OCI-LY1 (cell line): ENCODE measurements around the gene FAM50A.

Experiments
- H2AFZ ChIP-seq: fragments of 200-600 bp; sonication (generic), shearing (Covaris generic); 2 replicates; pipeline ENCODE4 v1.6.0; 2014; ENCODE audit warnings: antibody characterized with exemption, mild to moderate bottlenecking, low read length
- H3F3A ChIP-seq: fragments of 200-600 bp; sonication (generic), shearing (Covaris generic); 2 replicates; pipeline ENCODE4 v1.6.0; 2014; ENCODE audit warnings: mild to moderate bottlenecking, antibody characterized with exemption, low read length, moderate library complexity; ENCODE audit not compliant: insufficient read depth
- H3K27ac ChIP-seq: fragments of 200-600 bp; sonication (generic); 2 replicates; pipeline ENCODE4 v1.5.1; 2014; ENCODE audit warnings: low read length, mixed run types, mild to moderate bottlenecking, low read depth; ENCODE audit not compliant: poor library complexity, severe bottlenecking
- H3K27me3 ChIP-seq: fragments of 200-600 bp; sonication (generic); 2 replicates; pipeline ENCODE4 v1.6.0; 2014; ENCODE audit warnings: antibody characterized with exemption, mild to moderate bottlenecking, low read length, moderate library complexity; ENCODE audit not compliant: insufficient read depth
- H3K36me3 ChIP-seq: fragments of 200-600 bp; sonication (generic); 2 replicates; pipeline ENCODE4 v1.6.1; 2014; ENCODE audit warnings: mild to moderate bottlenecking, antibody characterized with exemption, low read length, moderate library complexity, mixed read lengths; ENCODE audit not compliant: insufficient read depth
- H3K4me1 ChIP-seq: fragments of 200-600 bp; sonication (generic); 2 replicates; pipeline ENCODE4 v1.5.1; 2014; ENCODE audit warnings: mild to moderate bottlenecking, low read length, moderate library complexity; ENCODE audit not compliant: insufficient read depth, severe bottlenecking
- H3K4me2 ChIP-seq: fragments of 200-600 bp; sonication (generic), shearing (Covaris generic); 2 replicates; pipeline ENCODE4 v1.6.1; 2014; ENCODE audit warnings: low read length
- H3K4me3 ChIP-seq: fragments of 200-600 bp; sonication (generic); 2 replicates; pipeline ENCODE4 v1.5.1; 2014; ENCODE audit warnings: low read length, low read depth, mild to moderate bottlenecking, mixed read lengths; ENCODE audit not compliant: poor library complexity, severe bottlenecking
- H3K79me2 ChIP-seq: fragments of 200-600 bp; shearing (Covaris generic); 2 replicates; pipeline ENCODE4 v1.6.1; 2016; ENCODE audit warnings: mixed run types, low read length, mixed read lengths; ENCODE audit not compliant: insufficient read depth
- H3K9ac ChIP-seq: fragments of 200-600 bp; sonication (generic), shearing (Covaris generic); 2 replicates; pipeline ENCODE4 v1.6.1; 2014; ENCODE audit warnings: mild to moderate bottlenecking, low read length, mixed read lengths
- H3K9me2 ChIP-seq: fragments of 200-600 bp; sonication (generic), shearing (Covaris generic); 2 replicates; pipeline ENCODE4 v1.6.1; 2014; ENCODE audit warnings: low read depth, mild to moderate bottlenecking, low read length, mixed read lengths
- H3K9me3 ChIP-seq: fragments of 200-600 bp; shearing (Covaris generic); 2 replicates; pipeline ENCODE4 v1.6.1; 2014; ENCODE audit warnings: low read length, mixed read lengths
- H4K20me1 ChIP-seq: fragments of 200-600 bp; sonication (generic), shearing (Covaris generic); 2 replicates; pipeline ENCODE4 v1.6.0; 2016; ENCODE audit warnings: mild to moderate bottlenecking, low read length; ENCODE audit not compliant: insufficient read depth
- CTCF ChIP-seq: fragments of 200-600 bp; sonication (generic), shearing (Covaris generic); IDR thresholded peaks from 2 replicates; pipeline ENCODE4 v1.5.1; 2017; ENCODE audit warnings: mild to moderate bottlenecking, antibody characterized with exemption, low read length, moderate library complexity, mixed read lengths
- EZH2 ChIP-seq: fragments of 200-600 bp; sonication (generic), shearing (Covaris generic); IDR thresholded peaks from 2 replicates; pipeline ENCODE4 v1.8.0; 2017; ENCODE audit warnings: borderline replicate concordance, mixed run types, mild to moderate bottlenecking, antibody characterized with exemption, low read length, moderate library complexity, mixed read lengths

The FAM50A gene

GRCh38 chrX:154448484-154448883, 4.5 kb downstream of the FAM50A start:
- Histone ChIP-seq H3K4me1 (peaks cover 16% of the 10 kb centered on the region), H3K79me2 (no peaks in the 10 kb centered on the region), H3K9me2 (no peaks in the 10 kb centered on the region), H4K20me1 (no peaks in the 10 kb centered on the region), H2AFZ (no peak overlapping the region), H3K4me3 (no peak overlapping the region), H3K27me3 (no peaks in the 10 kb centered on the region), H3K9ac (no peak overlapping the region), H3K4me2 (no peak overlapping the region), H3K36me3 (peaks cover 5% of the 10 kb centered on the region), H3K9me3 (no peaks in the 10 kb centered on the region), H3F3A (no peaks in the 10 kb centered on the region), H3K27ac (no peak overlapping the region)
- TF ChIP-seq EZH2 (no peak), CTCF (no peak)

DNA sequence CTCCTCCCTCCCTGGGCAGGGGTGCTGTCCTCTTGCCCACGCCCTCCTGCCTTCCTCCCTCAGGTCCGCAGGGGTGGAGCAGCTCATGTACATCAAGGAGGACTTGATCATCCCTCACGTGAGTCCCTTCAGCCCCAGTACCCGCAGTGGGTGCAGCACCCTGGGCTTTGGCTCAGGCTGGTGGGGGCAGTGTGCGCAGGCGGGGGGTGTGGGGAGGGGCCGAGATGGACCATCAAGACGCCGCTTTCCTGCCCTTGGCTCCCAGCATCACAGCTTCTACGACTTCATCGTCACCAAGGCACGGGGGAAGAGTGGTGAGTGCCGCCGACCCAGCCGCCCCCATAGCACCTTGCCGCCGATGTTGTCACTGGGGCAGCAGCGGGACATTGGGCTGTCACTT, 5.7 kb downstream of the FAM50A start:
- Histone ChIP-seq H3K36me3 (peaks cover 5% of the 10 kb centered on the region), H3K9ac (no peak overlapping the region), H3K9me2 (no peaks in the 10 kb centered on the region), H3F3A (no peaks in the 10 kb centered on the region), H3K79me2 (no peaks in the 10 kb centered on the region), H3K4me2 (no peak overlapping the region), H3K27ac (no peak overlapping the region), H3K4me3 (no peak overlapping the region), H3K4me1 (peaks cover 10% of the 10 kb centered on the region), H3K27me3 (no peaks in the 10 kb centered on the region), H3K9me3 (no peaks in the 10 kb centered on the region), H4K20me1 (no peaks in the 10 kb centered on the region), H2AFZ (no peak overlapping the region)
- TF ChIP-seq EZH2 (no peak), CTCF (no peak)

DNA sequence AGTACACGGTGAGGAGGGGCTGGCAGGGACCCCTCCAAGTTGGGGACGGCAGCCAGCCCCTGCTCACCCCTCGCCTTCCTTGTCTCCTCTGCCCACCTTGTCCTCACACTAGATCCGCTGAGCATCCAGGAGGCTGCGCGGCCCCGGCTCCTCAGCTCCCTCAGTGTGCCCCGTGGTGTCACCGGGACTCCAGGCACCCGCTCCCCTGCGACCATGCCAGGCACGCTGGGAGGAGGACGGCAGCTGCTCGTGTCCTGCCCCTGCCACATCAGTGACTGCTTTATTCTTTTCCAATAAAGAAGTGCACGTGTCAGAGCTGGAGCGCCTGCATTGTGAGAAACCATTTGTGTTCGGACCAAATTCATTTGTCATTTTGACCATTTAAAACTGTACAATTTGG, 6.4 kb downstream of the FAM50A start:
- TF ChIP-seq CTCF: no peak
- no peak for TF ChIP-seq EZH2
- Histone ChIP-seq H3K9ac (no peak overlapping the region), H3K4me1 (peaks cover 4% of the 10 kb centered on the region), H3K9me3 (no peaks in the 10 kb centered on the region), H3K27me3 (no peaks in the 10 kb centered on the region), H3K9me2 (no peaks in the 10 kb centered on the region), H2AFZ (no peak overlapping the region), H3K27ac (no peak overlapping the region), H3K36me3 (peaks cover 5% of the 10 kb centered on the region), H4K20me1 (no peaks in the 10 kb centered on the region), H3K4me3 (no peak overlapping the region), H3F3A (no peaks in the 10 kb centered on the region), H3K79me2 (no peaks in the 10 kb centered on the region), H3K4me2 (no peak overlapping the region)
